Tibial nerve (tissue), 4 donors: ENCODE data around the gene CAVIN4.

Experiments used
- EP300 ChIP-seq, 2 donors: sonication (generic); formaldehyde crosslinking; IDR thresholded peaks; one replicate each; pipeline ENCODE4 v1.6.1; 2017; ENCODE audit warnings: antibody characterized with exemption in 2 of 2, mild to moderate bottlenecking in 1 of 2
- POLR2A ChIP-seq, 2 donors: fragments of 450-650 bp; IDR thresholded peaks; one replicate each; pipeline ENCODE4 v1.6.1; 2017; ENCODE audit warnings: antibody characterized with exemption in 2 of 2, mild to moderate bottlenecking in 2 of 2, moderate library complexity in 2 of 2
- TF ChIP-seq, protein P1 (sequence below), 5 experiments: fragments of 200-600 bp in 3 of 5; fragments of 450-650 bp in 2 of 5; sonication (generic) in 3 of 5; IDR thresholded peaks; one replicate each; pipeline ENCODE4 v1.5.1; 2016 to 2019; ENCODE audit warnings: antibody characterized with exemption in 5 of 5, mild to moderate bottlenecking in 3 of 5, moderate library complexity in 2 of 5

DNA sequence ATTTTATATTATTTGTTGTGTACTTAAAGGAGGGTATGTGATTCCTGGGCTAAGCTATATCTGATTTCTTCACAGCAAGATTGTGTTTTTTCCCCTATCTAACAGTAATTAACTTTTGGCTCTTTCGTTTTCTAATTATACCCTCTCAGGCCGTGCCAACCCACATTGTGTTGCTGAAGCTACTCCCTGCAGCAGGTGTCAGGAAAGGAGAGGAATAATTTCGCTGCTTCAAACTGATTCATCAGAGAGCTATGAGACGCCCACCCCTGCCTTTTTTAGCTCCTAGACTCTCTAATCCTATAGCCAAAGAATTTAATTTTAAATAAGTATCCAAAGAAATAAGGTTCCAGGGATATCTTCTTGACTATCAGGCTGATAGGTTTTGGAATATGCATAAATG lies 3.8 kb downstream of the CAVIN4 start:
- TF ChIP-seq, protein P1, sequence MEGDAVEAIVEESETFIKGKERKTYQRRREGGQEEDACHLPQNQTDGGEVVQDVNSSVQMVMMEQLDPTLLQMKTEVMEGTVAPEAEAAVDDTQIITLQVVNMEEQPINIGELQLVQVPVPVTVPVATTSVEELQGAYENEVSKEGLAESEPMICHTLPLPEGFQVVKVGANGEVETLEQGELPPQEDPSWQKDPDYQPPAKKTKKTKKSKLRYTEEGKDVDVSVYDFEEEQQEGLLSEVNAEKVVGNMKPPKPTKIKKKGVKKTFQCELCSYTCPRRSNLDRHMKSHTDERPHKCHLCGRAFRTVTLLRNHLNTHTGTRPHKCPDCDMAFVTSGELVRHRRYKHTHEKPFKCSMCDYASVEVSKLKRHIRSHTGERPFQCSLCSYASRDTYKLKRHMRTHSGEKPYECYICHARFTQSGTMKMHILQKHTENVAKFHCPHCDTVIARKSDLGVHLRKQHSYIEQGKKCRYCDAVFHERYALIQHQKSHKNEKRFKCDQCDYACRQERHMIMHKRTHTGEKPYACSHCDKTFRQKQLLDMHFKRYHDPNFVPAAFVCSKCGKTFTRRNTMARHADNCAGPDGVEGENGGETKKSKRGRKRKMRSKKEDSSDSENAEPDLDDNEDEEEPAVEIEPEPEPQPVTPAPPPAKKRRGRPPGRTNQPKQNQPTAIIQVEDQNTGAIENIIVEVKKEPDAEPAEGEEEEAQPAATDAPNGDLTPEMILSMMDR (IDR thresholded peaks at IDR 0.05) = no peak
- TF ChIP-seq POLR2A (IDR thresholded peaks at IDR 0.05) (no peak), EP300 (IDR thresholded peaks at IDR 0.05) (no peak)
